GM23248 (cell line): ENCODE measurements around the gene INPPL1.

ENCODE experiments used
- EZH2 ChIP-seq: fragments of 200-600 bp; sonication (generic); IDR thresholded peaks from 2 replicates; pipeline ENCODE4 v1.6.1; 2018; ENCODE audit warnings: antibody characterized with exemption, mild to moderate bottlenecking; ENCODE audit not compliant: insufficient read depth, poor library complexity, severe bottlenecking
- EZH2phosphoT487 ChIP-seq: fragments of 200-600 bp; sonication (generic); IDR thresholded peaks from 2 replicates; pipeline ENCODE4 v1.6.1; 2018; ENCODE audit warnings: antibody characterized with exemption, moderate library complexity, mild to moderate bottlenecking, low read depth; ENCODE audit not compliant: insufficient read depth

- TF ChIP-seq EZH2phosphoT487, result no peak
- TF ChIP-seq EZH2, result no peak
These were observed 3.0 kb downstream of the INPPL1 start for GRCh38 chr11:72227316-72228228.
